Measurements from ENCODE around the gene GDPGP1. TPM values are rescaled to one million over a fixed set of nuclear protein-coding genes. Genes with fewer than 3 reads are reported as not detected.

Gene GDPGP1
- total and polyA plus RNA-seq, 9 of the 15 experiments (the other 6 are each of a cell fraction or from before 2014, with no cell fraction given), result 0.78 to 6.1 (median 2.8) TPM

DNA sequence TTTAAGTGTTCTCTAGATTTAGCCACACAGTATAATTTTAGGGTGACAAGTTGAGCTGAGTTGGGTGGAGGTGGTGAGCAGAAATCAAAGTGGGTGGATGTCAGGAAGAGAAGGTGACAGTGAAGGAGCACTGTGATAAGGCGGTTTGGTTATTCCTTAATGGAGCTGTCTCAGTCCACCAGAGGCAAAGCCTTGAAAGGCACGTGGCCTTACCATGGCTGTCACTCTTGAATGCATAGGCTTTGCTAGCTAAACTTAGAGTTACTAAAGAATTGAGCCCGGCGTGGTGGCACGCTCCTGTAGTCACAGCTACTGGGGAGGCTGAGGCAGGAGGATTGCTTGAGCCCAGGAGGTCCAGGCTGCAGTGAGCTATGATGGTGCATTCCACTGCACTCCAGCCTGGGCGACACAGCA is 14.8 kb downstream of the GDPGP1 start (continued):
- TF ChIP-seq ZBTB43 (CRISPR knock-in tag; IDR thresholded peaks at IDR 0.05), result no peak
- no peak for TF ChIP-seq ESRRB (CRISPR knock-in tag; IDR thresholded peaks at IDR 0.05; ENCODE audit: borderline replicate concordance)
- TF ChIP-seq NBN (IDR thresholded peaks at IDR 0.05; ENCODE audit: low read depth), result no peak
- TF ChIP-seq GTF2B (IDR thresholded peaks at IDR 0.05; ENCODE audit: extremely low read depth, insufficient read length), result no peak
- no peak for TF ChIP-seq RUNX1 (IDR thresholded peaks at IDR 0.05; ENCODE audit: low read depth)
- no peak for TF ChIP-seq PRPF4 (IDR thresholded peaks at IDR 0.05; ENCODE audit: insufficient read depth, low read depth, low read length, poor library complexity, severe bottlenecking)
- TF ChIP-seq ZKSCAN3 (CRISPR knock-in tag; IDR thresholded peaks at IDR 0.05), result no peak

DNA sequence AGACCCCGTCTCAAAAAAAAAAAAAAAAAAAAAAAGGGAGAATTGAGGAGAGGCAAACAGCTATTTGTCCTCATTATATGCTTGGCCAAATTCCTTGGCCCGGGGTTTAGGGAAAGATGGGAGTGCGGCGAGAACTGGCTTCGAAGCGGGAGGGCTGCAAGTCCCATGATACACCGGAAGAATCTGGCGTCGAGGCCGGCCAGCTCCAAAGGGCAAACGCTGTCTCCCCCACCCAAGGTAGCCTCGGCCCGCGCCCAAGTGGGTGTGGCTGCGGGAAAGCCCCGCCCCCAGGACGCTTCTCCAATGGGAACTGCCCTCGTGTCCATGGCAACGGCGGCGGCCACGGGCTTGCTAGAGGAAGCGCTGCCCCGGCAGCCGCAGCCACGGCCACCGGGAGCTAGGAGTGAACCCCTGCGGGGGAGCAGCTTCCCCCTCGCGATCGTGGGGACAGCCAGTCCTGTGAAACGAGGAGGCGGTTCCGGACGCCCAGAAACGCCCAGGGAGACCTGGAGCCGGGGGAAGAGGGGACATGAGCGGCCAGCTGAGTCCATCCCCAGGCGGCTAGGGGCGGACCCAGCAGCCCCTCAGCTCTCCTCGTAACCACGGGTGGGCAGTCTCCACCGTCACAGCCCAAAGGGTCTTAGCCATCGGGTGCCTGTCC is 15.3 kb downstream of the GDPGP1 start, which contains the start of gene TTLL13:
TSS of gene TTLL13 (plus strand) at position 354 of the 661 bp plus-strand sequence. CDS start 1,075 bp downstream, outside the sequence.
- Histone ChIP-seq H3K4me2 (ENCODE audit: insufficient read depth, low read length) (peak within 1 kb of the TSS; percentile 80), H3K27me3 (ENCODE audit: control insufficient read depth in 2 of 2, insufficient read depth in 2 of 2, low read length in 2 of 2) (no peaks in the 10 kb centered on the region), H2AFZ (ENCODE audit: low read depth, low read length) (peak within 1 kb of the TSS; percentile 82), H3K9me1 (ENCODE audit: control insufficient read depth, insufficient read depth, low read length) (no peaks in the 10 kb centered on the region), H3K9me3 (replicated peaks; ENCODE audit: control insufficient read depth, insufficient read depth, low read depth, low read length) (no peaks in the 10 kb centered on the region), H3K27ac (ENCODE audit: extremely low read depth, low read depth, low read length) (peak within 1 kb of the TSS; percentile 8; the same call in 2 of the 3 replicates), H3K36me3 (ENCODE audit: control insufficient read depth, insufficient read depth, low read length) (no peaks in the 10 kb centered on the region), H3K9ac (ENCODE audit: insufficient read depth in 1 of 2, low read depth in 2 of 2, low read length in 2 of 2) (peak within 1 kb of the TSS; percentile 52 to 91; a peak in 3 of 4 replicates), H3K79me2 (ENCODE audit: control insufficient read depth, insufficient read depth, low read length) (no peaks in the 10 kb centered on the region), H4K20me1 (replicated peaks; ENCODE audit: control insufficient read depth, insufficient read depth, low read length) (no peaks in the 10 kb centered on the region), H3K4me3 (peak within 1 kb of the TSS; percentile 51), H3K4me1 (replicated peaks in 1 of 2; ENCODE audit: control insufficient read depth in 2 of 2, insufficient read depth in 2 of 2, low read length in 2 of 2) (peaks cover 10 to 18% of the 10 kb centered on the region in 2 experiments; a peak in 4 of 5 replicates)
- BruUV-seq (replicated peaks), result no TSS peak
- in situ Hi-C loops (cut with MboI) (no loop called here), intact Hi-C loops (cut with micrococcal nuclease) (no loop called here)
- ChIA-PET CTCF (ENCODE audit: low intra/inter-chr PET ratio) (no interaction called here), POLR2A (interaction anchor here (0.7 to 2.8 kb wide), 12 partner anchors 8 to 149 kb away, joined by 3 to 16 read pairs (median 4); partner anchors contain the start of genes CIB1, GDPGP1 and NGRN)
- ATAC-seq, result peak; percentile 98
- 2% methylated on average over 35 of the region's 44 CpGs for WGBS (ENCODE audit: insufficient coverage, low coverage, missing lambda C conversion rate)
- peak; percentile 94 to 97 (median 96) for DNase-seq (ENCODE audit: extremely low read depth in 1 of 4, low spot score in 3 of 4)
- FAIRE-seq, result peak; percentile 82
- TF ChIP-seq OTX1 (CRISPR knock-in tag; IDR thresholded peaks at IDR 0.05) (no peak), HDAC1 (IDR thresholded peaks at IDR 0.05) (peak in 1 of 2 experiments; percentile 81; a peak in 1 of 4 replicates), ZBTB17 (CRISPR knock-in tag; IDR thresholded peaks at IDR 0.05) (no peak)
- TF ChIP-seq, protein P1, sequence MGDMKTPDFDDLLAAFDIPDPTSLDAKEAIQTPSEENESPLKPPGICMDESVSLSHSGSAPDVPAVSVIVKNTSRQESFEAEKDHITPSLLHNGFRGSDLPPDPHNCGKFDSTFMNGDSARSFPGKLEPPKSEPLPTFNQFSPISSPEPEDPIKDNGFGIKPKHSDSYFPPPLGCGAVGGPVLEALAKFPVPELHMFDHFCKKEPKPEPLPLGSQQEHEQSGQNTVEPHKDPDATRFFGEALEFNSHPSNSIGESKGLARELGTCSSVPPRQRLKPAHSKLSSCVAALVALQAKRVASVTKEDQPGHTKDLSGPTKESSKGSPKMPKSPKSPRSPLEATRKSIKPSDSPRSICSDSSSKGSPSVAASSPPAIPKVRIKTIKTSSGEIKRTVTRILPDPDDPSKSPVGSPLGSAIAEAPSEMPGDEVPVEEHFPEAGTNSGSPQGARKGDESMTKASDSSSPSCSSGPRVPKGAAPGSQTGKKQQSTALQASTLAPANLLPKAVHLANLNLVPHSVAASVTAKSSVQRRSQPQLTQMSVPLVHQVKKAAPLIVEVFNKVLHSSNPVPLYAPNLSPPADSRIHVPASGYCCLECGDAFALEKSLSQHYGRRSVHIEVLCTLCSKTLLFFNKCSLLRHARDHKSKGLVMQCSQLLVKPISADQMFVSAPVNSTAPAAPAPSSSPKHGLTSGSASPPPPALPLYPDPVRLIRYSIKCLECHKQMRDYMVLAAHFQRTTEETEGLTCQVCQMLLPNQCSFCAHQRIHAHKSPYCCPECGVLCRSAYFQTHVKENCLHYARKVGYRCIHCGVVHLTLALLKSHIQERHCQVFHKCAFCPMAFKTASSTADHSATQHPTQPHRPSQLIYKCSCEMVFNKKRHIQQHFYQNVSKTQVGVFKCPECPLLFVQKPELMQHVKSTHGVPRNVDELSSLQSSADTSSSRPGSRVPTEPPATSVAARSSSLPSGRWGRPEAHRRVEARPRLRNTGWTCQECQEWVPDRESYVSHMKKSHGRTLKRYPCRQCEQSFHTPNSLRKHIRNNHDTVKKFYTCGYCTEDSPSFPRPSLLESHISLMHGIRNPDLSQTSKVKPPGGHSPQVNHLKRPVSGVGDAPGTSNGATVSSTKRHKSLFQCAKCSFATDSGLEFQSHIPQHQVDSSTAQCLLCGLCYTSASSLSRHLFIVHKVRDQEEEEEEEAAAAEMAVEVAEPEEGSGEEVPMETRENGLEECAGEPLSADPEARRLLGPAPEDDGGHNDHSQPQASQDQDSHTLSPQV (IDR thresholded peaks at IDR 0.05), result no peak

Data from K562 (cell line).